GM12878 (cell line): Measurements from ENCODE around the gene TBL1XR1. TPM values are rescaled to one million over a fixed set of nuclear protein-coding genes. Genes with fewer than 3 reads are reported as not detected.

Source experiments
- ATAC-seq: fragments of 200-7000 bp; cut with Tn5 transposase; 3 replicates; pipeline ENCODE4 v1.9.1; 2020; ENCODE audit warnings: mild to moderate bottlenecking, moderate library complexity
- BruUV-seq: library from RNA; stranded (reverse); fragments of 400-500 nt; replicated peaks from 2 replicates; lab custom pipeline; 2021; lab: Mats Ljungman, UMichigan
- CTCF ChIA-PET: fragments of 300-600 bp; sonication (Branson Sonifier 250); formaldehyde crosslinking; extraction: SDS; loops from one replicate; lab custom pipeline; 2021; ENCODE audit warnings: inconsistent platforms; lab: Yijun Ruan, JAX
- POLR2A ChIA-PET: fragments of 350-600 bp; formaldehyde crosslinking; extraction: SDS; loops from one replicate; lab custom pipeline; 2021; ENCODE audit warnings: inconsistent platforms; lab: Charles Lee
- RAD21 ChIA-PET: fragments of 300-600 bp; sonication (Branson Sonifier 250); formaldehyde crosslinking; loops from one replicate; lab custom pipeline; 2023; ENCODE audit warnings: antibody characterized with exemption; ENCODE audit not compliant: unreplicated experiment; lab: Charles Lee
- SMC1A ChIA-PET: fragments of 300-600 bp; sonication (Branson Sonifier 250); formaldehyde crosslinking; loops from one replicate; lab custom pipeline; 2023; ENCODE audit not compliant: unreplicated experiment, uncharacterized antibody; lab: Charles Lee
- DNase-seq: peaks from one replicate; pipeline ENCODE4 v3.0.0-alpha.2; 2011; ENCODE audit warnings: low read depth, low spot score
- FAIRE-seq: peaks from 3 replicates; lab custom pipeline; 2011; peaks lifted over from hg19 to GRCh38; lab: Jason Lieb, UNC
- H2AFZ ChIP-seq: 2 replicates; pipeline ENCODE4 v1.6.0; 2011; ENCODE audit warnings: low read depth, low read length, control low read depth; ENCODE audit not compliant: control insufficient read depth
- H3K27ac ChIP-seq: 2 replicates; pipeline ENCODE4 v1.5.1; 2011; ENCODE audit warnings: control low read depth; ENCODE audit not compliant: control insufficient read depth, insufficient read depth
- H3K27me3 ChIP-seq, 2 experiments: replicated peaks in 1 of 2; 2 replicates each; pipeline versions ENCODE4 v1.6.0 to v1.6.1; 2011; ENCODE audit warnings: low read length in 1 of 2; ENCODE audit not compliant: control insufficient read depth in 2 of 2, insufficient read depth in 2 of 2
- H3K36me3 ChIP-seq, 2 experiments: 2 replicates each; pipeline ENCODE4 v1.5.1; 2011; ENCODE audit warnings: low read length in 1 of 2; ENCODE audit not compliant: control insufficient read depth in 2 of 2, insufficient read depth in 2 of 2
- H3K4me1 ChIP-seq: 2 replicates; pipeline ENCODE4 v1.6.1; 2011; ENCODE audit warnings: mild to moderate bottlenecking, low read length, moderate library complexity, mixed read lengths; ENCODE audit not compliant: control insufficient read depth, insufficient read depth
- H3K4me2 ChIP-seq: 2 replicates; pipeline ENCODE4 v1.6.0; 2011; ENCODE audit warnings: control low read depth; ENCODE audit not compliant: control insufficient read depth, insufficient read depth
- H3K4me3 ChIP-seq: fragments of 200-600 bp; sonication (generic); 2 replicates; pipeline ENCODE4 v1.5.1; 2016
- H3K79me2 ChIP-seq: 2 replicates; pipeline ENCODE4 v1.6.0; 2011; ENCODE audit warnings: low read length; ENCODE audit not compliant: control insufficient read depth, insufficient read depth
- H3K9ac ChIP-seq: 2 replicates; pipeline ENCODE4 v1.8.0; 2011; ENCODE audit warnings: low read length, control low read depth, mixed read lengths; ENCODE audit not compliant: control insufficient read depth, insufficient read depth
- H3K9me3 ChIP-seq: replicated peaks from 3 replicates; pipeline ENCODE4 v1.5.1; 2011; ENCODE audit warnings: mild to moderate bottlenecking, low read length; ENCODE audit not compliant: control insufficient read depth, insufficient read depth
- H4K20me1 ChIP-seq: 2 replicates; pipeline ENCODE4 v1.6.0; 2011; ENCODE audit not compliant: control insufficient read depth, insufficient read depth
- BRCA1 ChIP-seq: IDR thresholded peaks from 2 replicates; pipeline ENCODE4 v1.6.1; 2011; ENCODE audit warnings: low read depth, low read length, improper control_type of control experiment
- CEBPB ChIP-seq, 2 experiments: fragments of 150-350 bp in 1 of 2; IDR thresholded peaks; 2 replicates each; pipeline ENCODE4 v1.6.1; 2012 to 2014; ENCODE audit warnings: low read depth in 2 of 2, low read length in 2 of 2, borderline replicate concordance in 1 of 2, inconsistent platforms in 1 of 2
- HDAC6 ChIP-seq: fragments of 200-600 bp; sonication (generic); IDR thresholded peaks from one replicate; pipeline ENCODE4 v1.8.0; 2017; ENCODE audit warnings: antibody characterized with exemption; ENCODE audit not compliant: unreplicated experiment
- MYC ChIP-seq: IDR thresholded peaks from 2 replicates; pipeline ENCODE4 v1.6.1; 2011; ENCODE audit warnings: mild to moderate bottlenecking, low read length, moderate library complexity, inconsistent platforms; ENCODE audit not compliant: insufficient read depth, insufficient replicate concordance, insufficient read length, severe bottlenecking
- RAD21 ChIP-seq: IDR thresholded peaks from 2 replicates; pipeline ENCODE4 v1.6.1; 2011; ENCODE audit warnings: mild to moderate bottlenecking, low read depth, low read length, moderate library complexity; ENCODE audit not compliant: insufficient read depth
- RB1 ChIP-seq: fragments of 450-650 bp; formaldehyde crosslinking; IDR thresholded peaks from 2 replicates; pipeline ENCODE4 v1.6.1; 2017; ENCODE audit warnings: mild to moderate bottlenecking, borderline replicate concordance
- ZBTB33 ChIP-seq: fragments of 450-650 bp; IDR thresholded peaks from 2 replicates; pipeline ENCODE4 v1.6.1; 2017; ENCODE audit warnings: mild to moderate bottlenecking
- WGBS: methylation state at CpG from one replicate; pipeline ENCODE4 v1.1.6; 2016; ENCODE audit warnings: low lambda C conversion rate; ENCODE audit not compliant: insufficient replicate concordance, insufficient coverage; ENCODE audit errors: missing lambda C conversion rate; 5-methylcytosine and 5-hydroxymethylcytosine counted together
- in situ Hi-C: fragments of 300-500 bp; cut with MboI; formaldehyde crosslinking; loops from 9 replicates; pipeline ENCODE4 v1.14.3; 2018; ENCODE audit warnings: mixed read lengths
- intact Hi-C: fragments of 100-400 bp; cut with micrococcal nuclease; formaldehyde crosslinking; loops from one replicate; pipeline ENCODE4 v1.14.2; 2022; ENCODE audit not compliant: unreplicated experiment
- polyA plus RNA-seq, 11 experiments: library from polyadenylated mRNA; depleted of rRNA in 4 of 11; unstranded in 6 of 11; stranded (reverse) in 5 of 11; fragments of >200 nt; fragmentation: Nextera tagmentation in 4 of 11; fragmentation: Illumina TruSeq in 1 of 11; extraction: Ambion mirVana in 4 of 11; extraction: Trizol in 1 of 11; gene quantifications; 1 replicate in 1 of 11; 2 replicates in 10 of 11; pipeline versions ENCODE4 v1.2.1 to v1.2.3, GENCODE V29; 2011 to 2016; ENCODE audit warnings: inconsistent platforms in 2 of 11, missing spikeins in 2 of 11, low read depth in 1 of 11
- total RNA-seq, 4 experiments: library from RNA; depleted of rRNA in 3 of 4; stranded (reverse); fragments of >200 nt in 3 of 4; fragmentation: Illumina TruSeq in 1 of 4; extraction: Trizol in 1 of 4; gene quantifications; 2 replicates each; pipeline versions ENCODE4 v1.2.1 to v1.2.3, GENCODE V29; 2013 to 2021

TBL1XR1 gene
- total and polyA plus RNA-seq, 10 of the 15 experiments (the other 5 are each of a cell fraction or from before 2014, with no cell fraction given) = 13.0 to 115 (median 60.4) TPM

- Histone ChIP-seq H3K4me2 (no peak overlapping the region), H3K4me3 (no peak overlapping the region), H3K27ac (no peak overlapping the region), H3K4me1 (no peaks in the 10 kb centered on the region), H3K9me3 (peaks cover 6% of the 10 kb centered on the region; the same call in 2 of the 3 replicates), H3K9ac (no peak overlapping the region), H2AFZ (no peak overlapping the region), H3K79me2 (peaks cover 42% of the 10 kb centered on the region), H3K27me3 (no peaks in the 10 kb centered on the region), H3K36me3 (0 out of 4 replicates have a peak, but pooled peaks cover 0 to 2% of the 10 kb centered on the region in 2 experiments), H4K20me1 (no peaks in the 10 kb centered on the region)
- RAD21 ChIA-PET = no interaction called here
- in situ Hi-C loops = no loop called here
- ATAC-seq (no peak), DNase-seq (no peak), FAIRE-seq (no peak)
- CTCF ChIA-PET = no interaction called here
- intact Hi-C loops = no loop called here
- POLR2A ChIA-PET = no interaction called here
- WGBS = 52% methylated on average over 2 of the region's 2 CpGs
- TF ChIP-seq HDAC6 (no peak), RB1 (no peak)
- SMC1A ChIA-PET = no interaction called here
- BruUV-seq = no TSS peak
Observed at GRCh38 chr3:177098551-177098950, 98.7 kb downstream of the TBL1XR1 start.

GRCh38 chr3:177096615-177097014 lies 100.7 kb downstream of the TBL1XR1 start:
- in situ Hi-C loops (no loop called here), intact Hi-C loops (no loop called here)
- no peak overlapping the region for H3K27ac ChIP-seq
- 0 out of 4 replicates have a peak, but pooled peaks cover 0 to 2% of the 10 kb centered on the region in 2 experiments for H3K36me3 ChIP-seq
- RAD21 ChIA-PET = no interaction called here
- no peaks in the 10 kb centered on the region for H3K4me1 ChIP-seq
- no peaks in the 10 kb centered on the region for H3K27me3 ChIP-seq
- H3K9ac ChIP-seq = no peak overlapping the region
- no TSS peak for BruUV-seq
- ATAC-seq = no peak
- no peak overlapping the region for H3K4me3 ChIP-seq
- 50% methylated on average over 1 of the region's 1 CpG for WGBS
- H3K79me2 ChIP-seq = peaks cover 33% of the 10 kb centered on the region
- CTCF ChIA-PET = interaction anchor here (0.7 to 1.0 kb wide), 2 partner anchors 13 to 33 kb away, joined by 3 read pairs; no protein-coding TSS in a partner anchor
- H4K20me1 ChIP-seq = no peaks in the 10 kb centered on the region
- H3K9me3 ChIP-seq = peaks cover 10% of the 10 kb centered on the region; the same call in 2 of the 3 replicates
- SMC1A ChIA-PET = no interaction called here
- FAIRE-seq = no peak
- TF ChIP-seq MYC (no peak), RAD21 (no peak), CEBPB (IDR thresholded peaks at IDR 0.05; ENCODE audit: borderline replicate concordance in 1 of 2, low read depth in 2 of 2, low read length in 2 of 2) (no peak), BRCA1 (no peak), ZBTB33 (no peak)
- H3K4me2 ChIP-seq = no peak overlapping the region
- POLR2A ChIA-PET = no interaction called here
- no peak for DNase-seq
- H2AFZ ChIP-seq = no peak overlapping the region
